Keratinocyte (primary cell): Measurements from ENCODE around the gene TSC1. TPM values are rescaled to one million over a fixed set of nuclear protein-coding genes. Genes with fewer than 3 reads are reported as not detected.

Experiments used
- DNase-seq: peaks from one replicate; pipeline ENCODE4 v3.0.0-alpha.2; 2011; ENCODE audit warnings: low read depth, missing footprints, low spot score
- FAIRE-seq: peaks from 2 replicates; lab custom pipeline; 2011; peaks lifted over from hg19 to GRCh38; lab: Jason Lieb, UNC
- H2AFZ ChIP-seq: 2 replicates; pipeline ENCODE4 v1.6.0; 2012; ENCODE audit warnings: low read length, control low read depth, inconsistent platforms; ENCODE audit not compliant: control insufficient read depth
- H3K27ac ChIP-seq: 2 replicates; pipeline ENCODE4 v1.5.1; 2011; ENCODE audit warnings: low read length; ENCODE audit not compliant: control insufficient read depth, insufficient read depth
- H3K27me3 ChIP-seq: 3 replicates; pipeline ENCODE4 v1.6.0; 2011; ENCODE audit warnings: low read length; ENCODE audit not compliant: control insufficient read depth, insufficient read depth; ENCODE audit errors: extremely low read depth
- H3K36me3 ChIP-seq, 2 experiments: 2 replicates in 1 of 2; 3 replicates in 1 of 2; pipeline ENCODE4 v1.5.1; 2011; ENCODE audit warnings: low read length in 2 of 2, mild to moderate bottlenecking in 1 of 2; ENCODE audit not compliant: control insufficient read depth in 2 of 2, insufficient read depth in 2 of 2; ENCODE audit errors: extremely low read depth in 1 of 2
- H3K4me1 ChIP-seq: 3 replicates; pipeline ENCODE4 v1.5.1; 2011; ENCODE audit warnings: low read length; ENCODE audit not compliant: control insufficient read depth, insufficient read depth; ENCODE audit errors: extremely low read depth
- H3K4me2 ChIP-seq: 3 replicates; pipeline ENCODE4 v1.6.0; 2011; ENCODE audit warnings: low read depth, low read length; ENCODE audit not compliant: control insufficient read depth, insufficient read depth; ENCODE audit errors: extremely low read depth
- H3K4me3 ChIP-seq, 3 experiments: fragments of 200-600 bp in 1 of 3; sonication (generic) in 1 of 3; 2 replicates in 2 of 3; 3 replicates in 1 of 3; pipeline ENCODE4 v1.5.1; 2011 to 2016; ENCODE audit warnings: low read length in 3 of 3, mild to moderate bottlenecking in 3 of 3, control low read depth in 2 of 3, inconsistent platforms in 1 of 3, low read depth in 1 of 3, mixed read lengths in 1 of 3, mixed run types in 1 of 3, moderate library complexity in 1 of 3; ENCODE audit not compliant: control insufficient read depth in 2 of 3, insufficient read depth in 2 of 3; ENCODE audit errors: extremely low read depth in 1 of 3
- H3K79me2 ChIP-seq: 2 replicates; pipeline ENCODE4 v1.6.0; 2012; ENCODE audit warnings: low read length; ENCODE audit not compliant: control insufficient read depth, insufficient read depth
- H3K9ac ChIP-seq: 3 replicates; pipeline ENCODE4 v1.6.0; 2011; ENCODE audit warnings: low read length; ENCODE audit not compliant: control insufficient read depth, insufficient read depth; ENCODE audit errors: extremely low read depth
- H3K9me1 ChIP-seq: 3 replicates; pipeline ENCODE4 v1.6.0; 2011; ENCODE audit warnings: low read length; ENCODE audit not compliant: control insufficient read depth, insufficient read depth; ENCODE audit errors: extremely low read depth
- H3K9me3 ChIP-seq: 2 replicates; pipeline ENCODE4 v1.5.1; 2012; ENCODE audit warnings: low read depth, low read length; ENCODE audit not compliant: control insufficient read depth
- H4K20me1 ChIP-seq: 3 replicates; pipeline ENCODE4 v1.6.0; 2011; ENCODE audit warnings: low read length; ENCODE audit not compliant: control insufficient read depth, insufficient read depth; ENCODE audit errors: extremely low read depth
- EZH2 ChIP-seq: IDR thresholded peaks from one replicate; pipeline ENCODE4 v1.6.1; 2012; ENCODE audit warnings: inconsistent platforms, mild to moderate bottlenecking, low read length, moderate library complexity
- dilution Hi-C: fragments of 300-500 bp; cut with MboI; formaldehyde crosslinking; loops from one replicate; pipeline ENCODE4 v1.7.0; 2020; ENCODE audit warnings: low sequenced_read_pairs; ENCODE audit not compliant: extremely low pct_ligation_motif_present
- polyA plus RNA-seq, 5 experiments: library from polyadenylated mRNA; depleted of rRNA in 3 of 5; stranded (reverse) in 3 of 5; stranded (forward) in 1 of 5; unstranded in 1 of 5; fragments of >200 nt; gene quantifications; 1 replicate in 1 of 5; 2 replicates in 3 of 5; 3 replicates in 1 of 5; pipeline versions ENCODE4 v1.2.1 to v1.2.3, GENCODE V29; 2011 to 2012; ENCODE audit warnings: missing spikeins in 2 of 5, low read depth in 1 of 5, low replicate concordance in 1 of 5
- TF ChIP-seq, protein P1 (sequence below), 3 experiments: IDR thresholded peaks in 1 of 3; conservative IDR thresholded peaks in 1 of 3; optimal IDR thresholded peaks in 1 of 3; 2 replicates in 2 of 3; 3 replicates in 1 of 3; pipeline versions ENCODE3 to v1.5.1; 2011; ENCODE audit warnings: low read length in 3 of 3, mild to moderate bottlenecking in 3 of 3, moderate library complexity in 2 of 3, control low read depth in 1 of 3, inconsistent platforms in 1 of 3; ENCODE audit not compliant: insufficient read depth in 2 of 3; ENCODE audit errors: extremely low read depth in 1 of 3

TSC1 gene
- polyA plus RNA-seq, 1 donor (not counting 4 experiments of a cell fraction or from before 2014, with no cell fraction given): 26.1 TPM

GRCh38 chr9:132886334-132886725, 58.1 kb downstream of the TSC1 start:
- Histone ChIP-seq H3K9ac (no peak overlapping the region), H3K27me3 (no peaks in the 10 kb centered on the region), H2AFZ (no peak overlapping the region), H3K79me2 (no peaks in the 10 kb centered on the region), H3K4me2 (no peak overlapping the region), H3K9me3 (no peaks in the 10 kb centered on the region), H3K27ac (no peak overlapping the region), H4K20me1 (no peaks in the 10 kb centered on the region), H3K36me3 (peaks cover 0 to 3% of the 10 kb centered on the region in 2 experiments), H3K9me1 (no peaks in the 10 kb centered on the region), H3K4me3 (no peak overlapping the region), H3K4me1 (no peaks in the 10 kb centered on the region)
- TF ChIP-seq, protein P1, sequence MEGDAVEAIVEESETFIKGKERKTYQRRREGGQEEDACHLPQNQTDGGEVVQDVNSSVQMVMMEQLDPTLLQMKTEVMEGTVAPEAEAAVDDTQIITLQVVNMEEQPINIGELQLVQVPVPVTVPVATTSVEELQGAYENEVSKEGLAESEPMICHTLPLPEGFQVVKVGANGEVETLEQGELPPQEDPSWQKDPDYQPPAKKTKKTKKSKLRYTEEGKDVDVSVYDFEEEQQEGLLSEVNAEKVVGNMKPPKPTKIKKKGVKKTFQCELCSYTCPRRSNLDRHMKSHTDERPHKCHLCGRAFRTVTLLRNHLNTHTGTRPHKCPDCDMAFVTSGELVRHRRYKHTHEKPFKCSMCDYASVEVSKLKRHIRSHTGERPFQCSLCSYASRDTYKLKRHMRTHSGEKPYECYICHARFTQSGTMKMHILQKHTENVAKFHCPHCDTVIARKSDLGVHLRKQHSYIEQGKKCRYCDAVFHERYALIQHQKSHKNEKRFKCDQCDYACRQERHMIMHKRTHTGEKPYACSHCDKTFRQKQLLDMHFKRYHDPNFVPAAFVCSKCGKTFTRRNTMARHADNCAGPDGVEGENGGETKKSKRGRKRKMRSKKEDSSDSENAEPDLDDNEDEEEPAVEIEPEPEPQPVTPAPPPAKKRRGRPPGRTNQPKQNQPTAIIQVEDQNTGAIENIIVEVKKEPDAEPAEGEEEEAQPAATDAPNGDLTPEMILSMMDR (optimal IDR thresholded peaks at IDR 0.05 in 1 of 3, IDR thresholded peaks at IDR 0.05 in 1 of 3, conservative IDR thresholded peaks at IDR 0.05 in 1 of 3; ENCODE audit: extremely low read depth in 1 of 3, insufficient read depth in 2 of 3, low read length in 3 of 3): no peak
- TF ChIP-seq EZH2: no peak
- dilution Hi-C loops: no loop called here
- DNase-seq: no peak
- FAIRE-seq: no peak

DNA sequence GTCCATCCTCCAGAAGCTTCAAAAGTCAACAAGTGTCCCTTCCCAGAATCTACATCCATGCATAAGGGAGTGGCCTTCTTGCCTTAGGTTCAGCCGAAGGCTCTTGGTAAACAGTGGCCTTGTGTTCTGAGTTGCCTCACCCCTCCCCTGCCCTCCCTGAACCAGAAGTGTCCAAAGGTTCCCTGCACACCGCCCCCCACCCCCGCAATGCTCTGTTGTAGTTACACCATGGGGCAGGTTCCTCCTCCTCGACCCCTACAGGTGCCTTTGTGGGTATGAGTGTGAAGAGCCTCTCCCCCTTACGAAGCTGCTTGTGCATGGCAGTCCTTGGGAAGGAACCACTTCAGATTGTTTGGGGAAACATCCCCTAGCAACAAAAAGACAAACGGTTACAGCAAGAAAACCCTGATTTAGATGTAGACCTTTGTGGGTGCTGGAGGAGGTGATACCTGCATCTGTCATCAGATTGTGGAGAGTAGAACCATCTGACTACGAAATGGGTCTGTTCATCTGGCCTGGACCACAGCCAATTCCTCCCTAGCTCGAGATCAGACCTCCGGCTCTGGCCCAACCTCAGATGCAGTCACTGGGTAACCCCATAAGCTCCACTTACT, 58.6 kb downstream of the TSC1 start:
- H3K9ac ChIP-seq: no peak overlapping the region
- TF ChIP-seq, protein P1 (optimal IDR thresholded peaks at IDR 0.05 in 1 of 3, IDR thresholded peaks at IDR 0.05 in 1 of 3, conservative IDR thresholded peaks at IDR 0.05 in 1 of 3; ENCODE audit: extremely low read depth in 1 of 3, insufficient read depth in 2 of 3, low read length in 3 of 3): no peak
- TF ChIP-seq EZH2: no peak
- H3K4me2 ChIP-seq: no peak overlapping the region
- no peaks in the 10 kb centered on the region for H3K9me3 ChIP-seq
- DNase-seq (no peak), FAIRE-seq (no peak)
- H4K20me1 ChIP-seq: no peaks in the 10 kb centered on the region
- H3K9me1 ChIP-seq: no peaks in the 10 kb centered on the region
- no peak overlapping the region for H3K27ac ChIP-seq
- H3K4me3 ChIP-seq: no peak overlapping the region
- H2AFZ ChIP-seq: no peak overlapping the region
- H3K4me1 ChIP-seq: no peaks in the 10 kb centered on the region
- peaks cover 0 to 3% of the 10 kb centered on the region in 2 experiments for H3K36me3 ChIP-seq
- no peaks in the 10 kb centered on the region for H3K79me2 ChIP-seq
- H3K27me3 ChIP-seq: no peaks in the 10 kb centered on the region
- dilution Hi-C loops: no loop called here
